ENCODE measurements around the gene OGN.

- TF ChIP-seq POLR2AphosphoS5 (IDR thresholded peaks at IDR 0.05) (no peak), CTCF (IDR thresholded peaks at IDR 0.05) (no peak)
Observed at GRCh38 chr9:92406477-92406876, 2.1 kb upstream of the OGN start.
